Measurements from ENCODE around the gene TRMT61A. TPM values are rescaled to one million over a fixed set of nuclear protein-coding genes. Genes with fewer than 3 reads are reported as not detected.

The TRMT61A gene
- total and polyA plus RNA-seq, 10 of the 15 experiments (the other 5 are each of a cell fraction or from before 2014, with no cell fraction given): 0.11 to 21.9 (median 11.4) TPM

DNA sequence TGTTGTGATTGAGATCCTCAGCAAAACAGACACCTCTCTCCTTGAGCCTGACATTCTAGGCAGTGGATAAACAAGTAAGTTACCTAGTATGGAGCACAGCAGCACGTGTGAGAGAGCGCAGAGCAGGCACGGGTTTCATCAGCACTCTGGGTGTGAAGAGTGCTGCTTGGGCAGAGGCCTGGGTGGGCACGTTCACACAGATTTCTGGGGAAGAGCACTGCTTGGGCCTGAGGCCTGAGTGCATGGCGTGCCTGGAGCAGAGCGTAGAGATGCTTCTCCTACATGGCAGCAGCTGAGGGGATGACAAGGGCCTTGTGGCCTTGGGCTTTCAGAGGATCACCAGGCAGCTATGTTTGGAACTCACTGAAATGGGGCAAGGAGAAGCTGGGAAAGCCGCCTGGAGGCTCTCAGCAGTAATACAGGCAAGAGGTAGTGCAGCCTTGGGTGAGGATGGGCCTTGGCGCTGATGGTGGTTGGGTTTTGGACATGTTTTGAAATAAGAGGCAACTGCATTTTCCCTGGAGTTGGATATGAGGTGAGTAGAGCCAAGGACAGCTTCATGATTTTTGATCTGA, 23.9 kb upstream of the TRMT61A start:
- H2AFZ ChIP-seq (ENCODE audit: control insufficient read depth, low read depth, low read length): no peak overlapping the region
- 88% methylated on average over 8 of the region's 8 CpGs for WGBS (ENCODE audit: insufficient coverage, insufficient replicate concordance, low lambda C conversion rate, missing lambda C conversion rate)
- ChIA-PET SMC1A (ENCODE audit: uncharacterized antibody, unreplicated experiment) (no interaction called here), RAD21 (ENCODE audit: unreplicated experiment) (no interaction called here), POLR2A (no interaction called here), CTCF (no interaction called here)
- DNase-seq (ENCODE audit: low read depth, low spot score): no peak
- no peaks in the 10 kb centered on the region for H4K20me1 ChIP-seq (ENCODE audit: control insufficient read depth, insufficient read depth)
- peaks cover 20 to 27% of the 10 kb centered on the region in 2 experiments for H3K36me3 ChIP-seq (ENCODE audit: control insufficient read depth in 2 of 2, insufficient read depth in 2 of 2, low read length in 1 of 2)
- H3K4me2 ChIP-seq (ENCODE audit: control insufficient read depth, insufficient read depth): no peak overlapping the region
- H3K27me3 ChIP-seq (replicated peaks in 1 of 2; ENCODE audit: control insufficient read depth in 2 of 2, insufficient read depth in 2 of 2, low read length in 1 of 2): no peaks in the 10 kb centered on the region
- no peaks in the 10 kb centered on the region for H3K9me3 ChIP-seq (replicated peaks; ENCODE audit: control insufficient read depth, insufficient read depth, low read length)
- no peak for FAIRE-seq
- no TSS peak for BruUV-seq (replicated peaks)
- H3K79me2 ChIP-seq (ENCODE audit: control insufficient read depth, insufficient read depth, low read length): no peaks in the 10 kb centered on the region
- 0 out of 3 replicates have a peak, but pooled peaks have one; percentile 30 for ATAC-seq
- no peaks in the 10 kb centered on the region for H3K4me1 ChIP-seq (ENCODE audit: control insufficient read depth, insufficient read depth, low read length)
- TF ChIP-seq ZBED1 (IDR thresholded peaks at IDR 0.05; ENCODE audit: borderline replicate concordance) (no peak), FOXK2 (IDR thresholded peaks at IDR 0.05) (no peak), POLR2A (IDR thresholded peaks at IDR 0.05; ENCODE audit: low read depth, low read length) (0 out of 2 replicates have a peak, but pooled peaks have one; percentile 25), POU2F2 (IDR thresholded peaks at IDR 0.05; ENCODE audit: borderline replicate concordance, low read depth, low read length) (no peak), KAT2A (conservative IDR thresholded peaks at IDR 0.05; ENCODE audit: control insufficient read depth, low read depth, low read length) (no peak), BMI1 (IDR thresholded peaks at IDR 0.05; ENCODE audit: borderline replicate concordance) (no peak)
- TF ChIP-seq, protein P1, sequence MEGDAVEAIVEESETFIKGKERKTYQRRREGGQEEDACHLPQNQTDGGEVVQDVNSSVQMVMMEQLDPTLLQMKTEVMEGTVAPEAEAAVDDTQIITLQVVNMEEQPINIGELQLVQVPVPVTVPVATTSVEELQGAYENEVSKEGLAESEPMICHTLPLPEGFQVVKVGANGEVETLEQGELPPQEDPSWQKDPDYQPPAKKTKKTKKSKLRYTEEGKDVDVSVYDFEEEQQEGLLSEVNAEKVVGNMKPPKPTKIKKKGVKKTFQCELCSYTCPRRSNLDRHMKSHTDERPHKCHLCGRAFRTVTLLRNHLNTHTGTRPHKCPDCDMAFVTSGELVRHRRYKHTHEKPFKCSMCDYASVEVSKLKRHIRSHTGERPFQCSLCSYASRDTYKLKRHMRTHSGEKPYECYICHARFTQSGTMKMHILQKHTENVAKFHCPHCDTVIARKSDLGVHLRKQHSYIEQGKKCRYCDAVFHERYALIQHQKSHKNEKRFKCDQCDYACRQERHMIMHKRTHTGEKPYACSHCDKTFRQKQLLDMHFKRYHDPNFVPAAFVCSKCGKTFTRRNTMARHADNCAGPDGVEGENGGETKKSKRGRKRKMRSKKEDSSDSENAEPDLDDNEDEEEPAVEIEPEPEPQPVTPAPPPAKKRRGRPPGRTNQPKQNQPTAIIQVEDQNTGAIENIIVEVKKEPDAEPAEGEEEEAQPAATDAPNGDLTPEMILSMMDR (IDR thresholded peaks at IDR 0.05 in 2 of 3, conservative IDR thresholded peaks at IDR 0.05 in 1 of 3; ENCODE audit: control insufficient read depth in 2 of 3, extremely low read depth in 1 of 3, insufficient read depth in 1 of 3, low read depth in 3 of 3, low read length in 3 of 3): 0 out of 6 replicates have a peak, but pooled peaks of 1 of the 3 experiments have one; percentile 12
- intact Hi-C loops (cut with micrococcal nuclease; ENCODE audit: unreplicated experiment) (no loop called here), in situ Hi-C loops (cut with MboI) (no loop called here)
- no peak overlapping the region for H3K27ac ChIP-seq (ENCODE audit: control insufficient read depth, insufficient read depth)
- H3K9ac ChIP-seq (ENCODE audit: control insufficient read depth, insufficient read depth, low read length): no peak overlapping the region
- no peak overlapping the region for H3K4me3 ChIP-seq
